Hematopoietic multipotent progenitor cell treated with erythropoietin and hydrocortisone succinate and interleukin-3 and kit ligand, for 6 days (in vitro differentiated cells): Measurements from ENCODE around the gene ATN1.
"Not testable (repeated sequence)": the region's sequence is repeated elsewhere in the genome, so short reads cannot be mapped to it uniquely, and the experiment has no call there.

ENCODE experiments used
- DNase-seq: peaks from one replicate; pipeline ENCODE4 v3.0.0-alpha.2; 2015

The ATN1 gene

DNA sequence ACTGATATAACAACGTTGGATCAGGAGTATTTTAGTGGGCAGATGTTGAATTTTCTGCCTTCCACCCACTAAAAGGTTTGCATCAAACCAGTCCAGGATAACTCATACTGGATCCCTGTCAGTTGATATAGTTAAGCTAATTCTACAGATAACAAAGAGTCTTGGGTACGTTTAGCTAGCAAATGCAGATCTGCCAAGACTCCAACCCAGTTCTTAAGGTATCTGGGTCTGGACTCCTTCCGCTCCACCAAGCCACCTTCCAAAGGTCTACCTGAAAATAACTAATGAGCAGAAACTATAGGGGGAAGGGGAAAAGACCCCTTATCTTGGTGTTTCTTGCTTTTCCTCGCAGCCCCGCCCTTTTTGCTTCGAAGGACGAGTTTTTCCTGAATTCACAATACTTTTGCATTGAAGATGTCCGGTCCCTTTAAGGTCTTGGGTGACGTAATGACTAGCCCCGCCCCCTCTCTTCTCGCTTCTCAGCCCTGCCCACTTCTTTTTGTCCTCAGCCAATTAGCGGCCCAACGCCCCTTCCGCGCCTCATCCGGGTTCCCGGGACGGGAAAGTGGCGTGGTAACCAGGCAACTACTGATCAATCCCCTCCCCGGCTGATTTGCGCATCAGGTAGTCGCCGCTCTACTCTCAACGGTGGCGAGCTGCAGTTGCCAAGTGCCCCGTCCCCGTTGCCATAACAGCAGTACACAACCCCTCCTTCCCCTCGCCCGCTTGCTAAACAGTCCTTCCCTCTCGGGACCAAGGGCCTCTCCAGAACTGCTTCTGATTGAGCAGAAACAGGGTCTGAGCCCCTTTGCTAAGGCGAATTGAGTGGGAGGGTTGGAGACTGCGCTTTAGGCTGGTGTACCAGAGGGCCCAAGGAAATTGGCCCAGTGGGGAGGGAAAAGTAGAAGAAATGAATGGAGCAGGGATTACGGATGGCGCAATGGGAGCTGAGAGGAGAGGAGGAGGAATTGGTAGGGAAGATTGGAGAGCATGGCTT is 23.2 kb upstream of the ATN1 start, which contains the start of gene LRRC23:
LRRC23 (plus strand) TSS at position 543 of the 997 bp plus-strand sequence. CDS start 812 bp downstream, outside the sequence.
- peak; percentile 100 for DNase-seq

- DNase-seq, result no peak
Measured at GRCh38 chr12:6905414-6906040, 22.2 kb upstream of the ATN1 start.

GRCh38 chr12:6908141-6908540 is 19.6 kb upstream of the ATN1 start:
- DNase-seq, result not testable (repeated sequence)

- no peak for DNase-seq
Measured at GRCh38 chr12:6909421-6910145, 18.2 kb upstream of the ATN1 start.

- DNase-seq, result no peak
Measured at GRCh38 chr12:6912164-6912935, 15.4 kb upstream of the ATN1 start.

DNA sequence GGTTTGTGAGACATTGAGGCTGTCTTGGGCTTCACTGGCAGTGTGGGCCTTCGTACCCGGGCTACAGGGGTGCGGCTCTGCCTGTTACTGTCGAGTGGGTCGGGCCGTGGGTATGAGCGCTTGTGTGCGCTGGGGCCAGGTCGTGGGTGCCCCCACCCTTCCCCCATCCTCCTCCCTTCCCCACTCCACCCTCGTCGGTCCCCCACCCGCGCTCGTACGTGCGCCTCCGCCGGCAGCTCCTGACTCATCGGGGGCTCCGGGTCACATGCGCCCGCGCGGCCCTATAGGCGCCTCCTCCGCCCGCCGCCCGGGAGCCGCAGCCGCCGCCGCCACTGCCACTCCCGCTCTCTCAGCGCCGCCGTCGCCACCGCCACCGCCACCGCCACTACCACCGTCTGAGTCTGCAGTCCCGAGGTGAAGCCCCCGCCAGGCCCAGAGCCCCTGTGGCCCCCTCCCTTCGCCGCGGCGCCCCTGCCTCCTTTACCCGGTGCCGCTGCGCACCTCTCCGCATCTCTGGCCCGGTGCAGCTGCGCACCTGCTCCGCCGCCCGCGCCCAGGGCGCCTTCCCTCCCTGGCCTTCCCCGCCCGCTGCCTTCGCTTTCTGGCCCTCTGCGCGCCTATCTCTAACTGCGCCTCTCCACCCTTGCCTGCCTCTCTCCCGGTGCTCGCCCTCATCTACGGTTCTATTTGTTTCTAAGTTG is 13.4 kb upstream of the ATN1 start, which contains the start of gene ENO2:
ENO2 (plus strand) TSS at position 335 of the 701 bp plus-strand sequence. CDS start 1,253 bp downstream, outside the sequence.
- peak; percentile 80 for DNase-seq

DNA sequence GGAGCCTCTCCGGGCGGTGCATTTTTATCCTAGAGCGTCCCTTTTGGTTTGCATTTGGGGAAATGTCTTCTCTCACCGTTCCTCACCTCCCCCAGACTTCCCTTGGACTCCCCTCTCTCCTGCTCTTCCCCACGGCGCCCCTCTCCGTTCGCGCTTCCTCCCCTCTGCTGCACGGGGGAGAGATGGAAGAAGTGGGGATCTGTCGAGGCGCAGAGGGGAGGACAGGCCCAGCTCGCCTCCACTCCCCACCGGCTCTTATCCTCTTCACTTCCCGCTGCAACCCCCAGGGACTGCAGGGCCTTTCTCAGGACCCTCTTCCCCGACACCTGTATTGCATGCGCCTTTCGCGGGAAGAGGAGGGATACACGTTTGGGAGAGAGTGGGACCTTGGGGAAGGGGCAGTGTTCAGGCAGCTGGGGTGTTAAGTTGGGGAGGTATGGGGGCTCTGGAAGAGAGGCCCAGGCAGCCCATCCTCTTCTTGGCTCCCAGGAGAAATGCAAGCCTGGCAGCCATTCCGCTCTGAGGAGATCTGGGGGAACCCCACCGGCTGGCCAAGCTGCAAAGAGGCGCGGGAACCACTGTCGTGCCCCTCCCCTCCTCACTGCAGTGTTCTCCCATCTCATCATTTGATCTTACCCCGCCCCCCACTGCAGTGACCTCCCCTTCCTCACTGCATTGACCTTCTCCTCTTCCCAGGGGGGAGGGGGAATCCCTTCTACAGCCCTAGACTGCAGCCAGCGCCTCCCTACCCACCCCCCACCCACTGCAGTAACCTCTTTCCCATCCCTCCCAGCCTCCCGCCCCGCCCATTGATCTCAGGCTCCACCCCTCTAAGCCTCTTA is 12.6 kb upstream of the ATN1 start:
- DNase-seq, result peak; percentile 61

DNA sequence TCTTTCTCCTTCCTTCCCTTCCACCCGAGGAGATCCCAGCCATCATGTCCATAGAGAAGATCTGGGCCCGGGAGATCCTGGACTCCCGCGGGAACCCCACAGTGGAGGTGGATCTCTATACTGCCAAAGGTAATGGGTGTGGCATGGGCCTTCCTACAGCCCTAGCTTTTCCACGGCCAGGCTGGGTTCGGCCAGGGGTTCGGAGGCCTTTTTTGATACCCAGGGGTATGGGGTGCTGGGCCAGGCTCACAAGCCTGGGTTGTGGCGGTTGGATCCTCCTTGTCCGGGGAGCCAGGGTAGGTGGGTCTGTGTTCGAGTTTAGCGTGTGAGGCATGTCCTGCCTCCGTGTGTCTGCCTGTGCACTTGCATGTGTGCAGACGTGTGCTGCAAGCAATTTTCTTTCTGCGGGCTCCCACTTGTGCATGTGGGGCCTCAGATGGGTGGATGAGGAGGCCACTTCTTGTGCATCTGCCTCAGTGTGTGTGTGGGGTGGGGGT is 11.9 kb upstream of the ATN1 start:
- DNase-seq, result no peak

DNA sequence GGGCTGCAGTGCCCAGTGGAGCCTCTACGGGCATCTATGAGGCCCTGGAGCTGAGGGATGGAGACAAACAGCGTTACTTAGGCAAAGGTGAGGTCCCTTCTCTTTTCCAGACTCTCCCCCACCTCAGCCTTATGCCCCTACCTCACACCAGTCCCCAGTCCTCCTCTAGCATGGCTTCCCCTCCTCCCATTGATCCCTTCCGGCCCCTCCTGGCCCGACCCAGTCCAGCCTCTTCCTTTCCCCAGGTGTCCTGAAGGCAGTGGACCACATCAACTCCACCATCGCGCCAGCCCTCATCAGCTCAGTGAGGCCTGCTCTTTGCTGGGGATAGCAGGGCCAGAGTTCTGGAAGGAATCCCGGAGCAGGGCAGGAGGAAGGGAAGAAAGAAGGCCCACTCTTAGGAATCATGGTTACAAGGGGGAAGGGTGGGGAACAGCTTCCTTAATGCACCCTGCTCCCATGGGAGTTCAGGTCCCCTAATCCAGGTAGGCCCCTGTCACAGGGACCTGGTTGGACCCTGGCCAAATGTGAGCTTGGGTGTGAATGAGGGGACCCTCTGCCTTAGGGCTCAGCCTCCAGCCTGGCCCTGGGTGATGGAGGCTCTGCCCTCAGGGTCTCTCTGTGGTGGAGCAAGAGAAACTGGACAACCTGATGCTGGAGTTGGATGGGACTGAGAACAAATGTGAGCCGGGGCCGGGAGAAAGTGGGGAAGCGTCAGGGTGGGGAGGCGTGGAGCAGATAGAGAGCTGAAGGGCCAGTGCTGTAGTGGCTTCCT is 11.1 kb upstream of the ATN1 start:
- DNase-seq, result no peak

DNA sequence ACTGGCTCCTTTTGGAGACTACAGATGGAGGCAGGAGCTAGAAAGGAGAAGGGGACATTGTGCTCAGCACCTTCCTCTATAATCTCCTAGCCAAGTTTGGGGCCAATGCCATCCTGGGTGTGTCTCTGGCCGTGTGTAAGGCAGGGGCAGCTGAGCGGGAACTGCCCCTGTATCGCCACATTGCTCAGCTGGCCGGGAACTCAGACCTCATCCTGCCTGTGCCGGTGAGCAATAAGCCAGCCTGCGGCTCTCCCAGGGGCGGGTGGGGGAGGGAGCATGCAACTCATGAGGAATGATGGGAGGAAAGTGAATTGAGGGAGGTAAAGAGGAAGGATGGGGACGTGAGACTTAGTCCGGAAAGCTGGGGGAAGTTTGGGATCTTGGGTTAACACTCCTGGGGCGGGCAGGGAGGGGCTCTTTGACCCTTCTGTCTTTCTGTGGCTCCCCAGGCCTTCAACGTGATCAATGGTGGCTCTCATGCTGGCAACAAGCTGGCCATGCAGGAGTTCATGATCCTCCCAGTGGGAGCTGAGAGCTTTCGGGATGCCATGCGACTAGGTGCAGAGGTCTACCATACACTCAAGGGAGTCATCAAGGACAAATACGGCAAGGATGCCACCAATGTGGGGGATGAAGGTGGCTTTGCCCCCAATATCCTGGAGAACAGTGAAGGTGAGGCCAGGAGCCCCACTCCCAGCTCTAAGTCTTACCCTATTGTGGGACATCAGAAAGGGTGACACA is 10.1 kb upstream of the ATN1 start:
- no peak for DNase-seq

DNA sequence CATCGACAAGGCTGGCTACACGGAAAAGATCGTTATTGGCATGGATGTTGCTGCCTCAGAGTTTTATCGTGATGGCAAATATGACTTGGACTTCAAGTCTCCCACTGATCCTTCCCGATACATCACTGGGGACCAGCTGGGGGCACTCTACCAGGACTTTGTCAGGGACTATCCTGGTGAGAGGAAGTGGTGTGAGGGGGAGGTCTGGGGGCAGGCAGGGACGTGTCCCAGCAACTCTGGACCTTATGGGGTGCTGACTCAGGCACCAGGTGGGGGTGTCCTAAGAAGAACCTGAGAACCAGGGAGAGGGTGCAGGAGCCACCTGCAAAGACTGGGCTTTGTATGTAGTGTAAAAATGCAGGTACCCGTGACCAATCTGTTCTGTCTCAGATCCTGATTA is 8.2 kb upstream of the ATN1 start:
- no peak for DNase-seq

DNA sequence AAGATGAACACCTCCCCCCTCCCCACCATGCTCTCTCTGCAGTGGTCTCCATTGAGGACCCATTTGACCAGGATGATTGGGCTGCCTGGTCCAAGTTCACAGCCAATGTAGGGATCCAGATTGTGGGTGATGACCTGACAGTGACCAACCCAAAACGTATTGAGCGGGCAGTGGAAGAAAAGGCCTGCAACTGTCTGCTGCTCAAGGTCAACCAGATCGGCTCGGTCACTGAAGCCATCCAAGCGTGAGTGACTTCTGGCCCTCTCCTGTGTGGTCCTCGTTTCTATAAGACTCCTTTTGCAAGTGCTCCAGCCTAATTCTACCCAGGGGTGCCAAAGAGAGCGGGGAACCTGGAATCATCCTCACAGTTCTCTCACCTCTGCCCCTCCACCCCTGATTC is 6.2 kb upstream of the ATN1 start:
- no peak for DNase-seq

DNA sequence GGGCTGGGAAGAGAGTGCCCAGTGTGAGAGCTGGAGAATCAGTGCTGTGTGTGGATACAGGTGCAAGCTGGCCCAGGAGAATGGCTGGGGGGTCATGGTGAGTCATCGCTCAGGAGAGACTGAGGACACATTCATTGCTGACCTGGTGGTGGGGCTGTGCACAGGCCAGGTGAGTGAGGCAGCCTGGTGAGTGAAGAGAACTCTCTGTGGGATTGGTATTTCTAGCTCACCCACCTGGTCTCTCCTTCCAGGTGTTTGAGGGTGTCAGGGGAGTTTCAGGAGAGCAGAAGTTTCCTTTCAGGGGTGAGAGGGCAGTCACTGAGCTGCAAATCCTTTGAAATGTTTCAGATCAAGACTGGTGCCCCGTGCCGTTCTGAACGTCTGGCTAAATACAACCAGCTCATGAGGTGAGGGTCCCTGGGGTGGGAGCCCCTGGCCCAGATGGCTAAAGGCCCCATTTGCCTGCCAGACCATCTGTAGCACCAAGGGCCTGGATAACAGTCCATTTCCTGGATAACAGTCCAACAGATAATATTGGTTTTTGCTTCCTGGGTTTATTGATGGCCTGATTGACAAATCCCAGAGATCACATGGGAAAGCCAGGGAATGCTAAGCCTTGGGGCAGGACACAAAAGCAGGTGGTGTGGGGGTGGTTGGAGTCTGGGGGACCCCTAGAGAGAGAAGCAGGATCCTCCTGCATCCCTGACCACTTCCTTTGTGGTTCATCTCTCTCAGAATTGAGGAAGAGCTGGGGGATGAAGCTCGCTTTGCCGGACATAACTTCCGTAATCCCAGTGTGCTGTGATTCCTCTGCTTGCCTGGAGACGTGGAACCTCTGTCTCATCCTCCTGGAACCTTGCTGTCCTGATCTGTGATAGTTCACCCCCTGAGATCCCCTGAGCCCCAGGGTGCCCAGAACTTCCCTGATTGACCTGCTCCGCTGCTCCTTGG is 5.5 kb upstream of the ATN1 start:
- no peak for DNase-seq

GRCh38 chr12:6923003-6923732 is 4.6 kb upstream of the ATN1 start:
- no peak for DNase-seq

GRCh38 chr12:6923851-6924250 is 3.9 kb upstream of the ATN1 start:
- no peak for DNase-seq

GRCh38 chr12:6925239-6925539 is 2.6 kb upstream of the ATN1 start:
- DNase-seq, result no peak
